ENCODE measurements around the gene BRSK2. TPM values are rescaled to one million over a fixed set of nuclear protein-coding genes. Genes with fewer than 3 reads are reported as not detected.
A peak's percentile ranks its signal among the peaks of the same experiment; 100 is the strongest.

Gene BRSK2
- total and polyA plus RNA-seq, 9 of the 15 experiments (the other 6 are each of a cell fraction or from before 2014, with no cell fraction given): 0.06 to 0.52 (median 0.18) TPM; not detected in 5

- no peak overlapping the region for H3K9ac ChIP-seq (ENCODE audit: insufficient read depth in 1 of 2, low read depth in 2 of 2, low read length in 2 of 2)
- DNase-seq (ENCODE audit: extremely low read depth in 1 of 4, low spot score in 3 of 4) (no peak), ATAC-seq (no peak), FAIRE-seq (no peak)
- in situ Hi-C loops (cut with MboI): no loop called here
- no peak overlapping the region for H3K27ac ChIP-seq (ENCODE audit: extremely low read depth, low read depth, low read length)
- no peaks in the 10 kb centered on the region for H3K79me2 ChIP-seq (ENCODE audit: control insufficient read depth, insufficient read depth, low read length)
- TF ChIP-seq KDM1A (IDR thresholded peaks at IDR 0.05) (peak in 1 of 2 experiments; percentile 82; a peak in 1 of 4 replicates), HIVEP1 (CRISPR knock-in tag; IDR thresholded peaks at IDR 0.05) (no peak), ZBTB40 (IDR thresholded peaks at IDR 0.05) (no peak), ZBTB40 (CRISPR knock-in tag; IDR thresholded peaks at IDR 0.05) (0 out of 2 replicates have a peak, but pooled peaks have one; percentile 2)
- H3K4me3 ChIP-seq: no peak overlapping the region
- H3K4me1 ChIP-seq (replicated peaks in 1 of 2; ENCODE audit: control insufficient read depth in 2 of 2, insufficient read depth in 2 of 2, low read length in 2 of 2): peaks cover 0 to 4% of the 10 kb centered on the region in 2 experiments; a peak in 1 of 5 replicates
- H3K9me3 ChIP-seq (replicated peaks; ENCODE audit: control insufficient read depth, insufficient read depth, low read depth, low read length): no peaks in the 10 kb centered on the region
- H4K20me1 ChIP-seq (replicated peaks; ENCODE audit: control insufficient read depth, insufficient read depth, low read length): no peaks in the 10 kb centered on the region
- no peaks in the 10 kb centered on the region for H3K27me3 ChIP-seq (ENCODE audit: control insufficient read depth in 2 of 2, insufficient read depth in 2 of 2, low read length in 2 of 2)
- H3K36me3 ChIP-seq (ENCODE audit: control insufficient read depth, insufficient read depth, low read length): no peaks in the 10 kb centered on the region
- no peaks in the 10 kb centered on the region for H3K9me1 ChIP-seq (ENCODE audit: control insufficient read depth, insufficient read depth, low read length)
- intact Hi-C loops (cut with micrococcal nuclease): no loop called here
- WGBS (ENCODE audit: insufficient coverage, low coverage, missing lambda C conversion rate): 19% methylated on average over 18 of the region's 22 CpGs
- CTCF ChIA-PET (ENCODE audit: low intra/inter-chr PET ratio): no interaction called here
- no peak overlapping the region for H3K4me2 ChIP-seq (ENCODE audit: insufficient read depth, low read length)
- BruUV-seq (replicated peaks): no TSS peak
- POLR2A ChIA-PET: no interaction called here
- no peak overlapping the region for H2AFZ ChIP-seq (ENCODE audit: low read depth, low read length)
These were observed 39.1 kb downstream of the BRSK2 start for GRCh38 chr11:1428762-1429316.

All from K562 (cell line).